ENCODE data around the gene STX7. TPM values are rescaled to one million over a fixed set of nuclear protein-coding genes. Genes with fewer than 3 reads are reported as not detected.

Gene STX7
- total RNA-seq, 1 donor from 2014 or later = 33.5 TPM

DNA sequence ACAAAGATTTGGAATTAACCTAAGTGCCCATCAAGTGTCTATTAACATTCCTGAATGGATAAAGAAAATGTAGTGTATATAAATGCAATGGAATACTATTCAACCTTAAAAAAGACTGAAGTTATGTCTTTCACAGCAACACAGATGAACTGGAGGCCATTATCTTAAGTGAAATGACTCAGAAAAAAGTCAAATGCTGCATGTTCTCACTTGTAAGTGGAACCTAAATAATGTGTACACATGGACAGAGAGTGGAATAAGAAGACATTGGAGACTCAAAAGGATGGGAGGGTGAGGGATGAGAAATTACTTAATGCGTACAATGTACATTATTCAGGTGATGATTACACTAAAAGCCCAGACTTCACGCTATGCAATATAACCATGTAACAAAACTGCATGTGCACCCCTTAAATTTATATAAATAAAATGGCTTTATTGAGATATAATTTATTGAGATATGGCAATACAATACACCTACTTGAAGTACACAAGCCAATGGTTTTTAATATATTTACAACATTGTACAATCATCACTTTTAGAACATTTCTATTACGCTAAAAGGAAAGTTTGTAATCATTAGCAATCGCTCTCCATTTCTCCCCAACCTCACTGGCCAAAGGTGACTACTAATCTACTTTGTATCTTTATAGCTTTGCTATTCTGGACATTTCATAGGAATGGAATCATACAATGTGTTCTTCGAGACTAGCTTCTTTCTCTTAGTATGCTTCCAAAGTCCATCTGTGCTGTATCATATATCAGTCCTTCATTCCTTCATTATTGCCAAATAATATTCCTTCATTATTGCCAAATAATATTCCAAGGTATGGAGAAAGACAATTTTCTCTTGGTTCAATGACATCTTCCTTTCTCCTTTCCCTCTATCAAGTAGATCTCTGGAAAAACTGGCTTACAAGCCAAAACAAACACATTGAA lies 5.8 kb downstream of the STX7 start:
- DNase-seq (ENCODE audit: low spot score) = no peak

DNA sequence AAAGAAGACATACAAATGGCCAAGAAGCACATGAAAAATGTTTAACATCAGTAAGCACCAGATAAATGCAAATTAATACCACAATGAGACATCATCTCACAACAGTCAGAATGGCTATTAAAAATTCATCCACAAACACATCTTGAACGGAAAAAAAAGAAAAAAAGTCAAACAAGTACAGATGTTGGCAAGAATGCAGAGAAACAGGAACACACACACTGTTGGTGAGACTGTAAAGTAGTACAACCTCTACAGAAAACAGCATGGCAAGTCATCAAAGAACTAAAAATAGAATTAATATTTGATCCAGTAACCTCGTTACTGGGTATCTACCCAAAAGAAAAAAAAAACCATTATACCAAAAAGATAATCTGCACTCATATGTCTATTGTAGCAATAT lies 6.5 kb downstream of the STX7 start:
- DNase-seq (ENCODE audit: low spot score) = no peak

DNA sequence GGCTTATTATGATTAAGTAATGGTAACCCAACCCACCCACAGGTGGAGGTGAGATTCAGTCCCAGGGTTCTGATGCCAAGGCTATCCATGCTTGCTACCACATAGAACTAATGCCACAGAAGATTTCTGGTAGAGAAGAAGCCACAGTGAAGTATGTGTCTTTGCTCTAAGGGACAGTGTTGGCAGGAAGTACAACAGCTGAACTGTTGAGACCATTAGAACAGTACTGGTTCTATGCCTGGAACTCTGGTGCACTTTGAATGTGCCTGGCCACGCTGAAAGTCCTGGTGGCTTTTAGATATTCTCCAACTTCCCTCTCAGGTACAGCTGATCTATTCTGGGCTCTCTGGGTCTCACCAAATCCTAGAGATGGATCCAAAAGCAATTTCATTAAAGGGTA lies 7.8 kb downstream of the STX7 start:
- no peak for DNase-seq (ENCODE audit: low spot score)

DNA sequence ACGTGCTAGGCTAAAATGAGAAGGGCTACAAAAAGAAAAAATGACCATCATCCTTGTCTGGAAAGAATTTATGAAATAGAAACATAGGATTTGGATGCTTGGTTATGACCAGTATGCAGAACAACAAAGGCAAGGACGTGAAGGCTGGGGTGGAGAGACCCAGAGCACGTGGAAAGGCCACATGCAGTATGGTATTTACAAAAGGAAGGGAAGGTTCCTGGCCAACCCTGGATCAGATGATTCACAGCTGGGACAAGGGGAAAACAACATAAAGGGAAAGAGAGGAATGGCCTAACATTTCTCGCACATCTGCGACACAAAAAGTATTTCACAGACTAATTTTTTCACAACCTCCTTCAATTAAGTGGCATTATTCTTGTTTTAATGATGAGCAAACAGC lies 8.2 kb downstream of the STX7 start:
- DNase-seq (ENCODE audit: low spot score) = no peak

DNA sequence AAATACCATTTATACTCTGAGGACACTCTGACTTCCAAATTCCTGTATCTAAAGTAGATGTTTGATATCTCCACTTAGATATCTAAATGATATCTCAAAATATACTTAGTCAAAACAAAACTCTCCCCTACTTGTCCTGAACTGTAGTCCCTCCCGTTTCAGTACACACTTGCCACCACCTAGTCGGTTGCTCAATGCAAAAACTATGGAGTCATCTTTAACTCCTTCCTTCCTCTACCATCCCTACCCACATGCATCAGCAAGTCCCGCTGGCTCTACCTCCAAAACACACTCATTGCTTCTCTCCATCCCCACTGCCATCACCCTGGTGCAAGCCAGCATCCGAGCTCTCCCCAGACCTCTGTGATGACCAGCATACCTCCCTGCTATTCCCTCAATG lies 13.2 kb downstream of the STX7 start:
- DNase-seq (ENCODE audit: low spot score) = no peak

DNA sequence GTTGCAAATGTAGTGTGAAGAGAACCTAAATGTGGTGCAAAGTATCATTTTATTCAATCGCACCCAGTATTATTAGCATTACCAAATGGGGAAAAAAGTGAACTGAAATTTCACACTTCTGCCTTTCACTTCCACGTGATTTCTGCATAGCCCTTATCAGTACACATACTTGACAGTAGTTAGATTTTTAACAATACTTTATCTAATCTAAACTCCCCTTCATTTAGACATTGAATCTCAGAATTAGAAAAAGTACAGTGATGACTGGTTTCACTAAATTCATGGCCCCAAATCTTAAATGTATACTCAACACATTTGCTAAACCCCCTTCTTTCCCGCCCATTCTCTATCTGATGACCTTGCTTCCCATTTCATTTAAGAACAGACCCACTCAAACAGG lies 14.3 kb downstream of the STX7 start:
- DNase-seq (ENCODE audit: low spot score) = no peak

DNA sequence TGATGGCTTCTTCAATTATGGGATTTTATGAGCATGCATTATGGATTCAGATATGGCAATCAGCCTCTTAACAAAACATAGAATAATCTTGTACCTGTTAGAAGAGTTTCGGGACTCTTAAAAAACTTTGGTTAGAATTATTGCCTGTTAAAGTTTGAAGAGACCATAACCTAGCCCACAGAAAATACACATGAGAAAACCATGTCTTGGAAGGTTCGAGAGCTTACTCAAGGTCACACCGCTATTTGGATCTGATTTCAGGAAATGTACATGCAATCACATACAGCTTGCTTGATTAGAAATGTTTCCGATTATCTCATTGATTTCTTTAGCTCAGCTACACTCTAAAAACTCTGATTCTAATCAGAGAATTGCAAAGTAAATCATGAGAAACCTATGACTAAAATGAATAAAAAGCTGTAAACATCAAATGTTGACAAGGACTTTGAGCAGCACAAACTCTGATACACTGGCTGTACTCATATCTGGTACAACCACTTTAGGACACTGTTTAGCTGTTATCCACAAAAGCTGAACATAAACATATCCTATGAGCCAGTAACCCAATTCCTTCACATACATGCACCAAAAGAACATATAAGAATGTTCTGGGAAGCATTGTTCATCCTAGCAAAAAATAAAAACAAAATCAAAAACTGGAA lies 16.3 kb downstream of the STX7 start:
- DNase-seq (ENCODE audit: low spot score) = no peak

DNA sequence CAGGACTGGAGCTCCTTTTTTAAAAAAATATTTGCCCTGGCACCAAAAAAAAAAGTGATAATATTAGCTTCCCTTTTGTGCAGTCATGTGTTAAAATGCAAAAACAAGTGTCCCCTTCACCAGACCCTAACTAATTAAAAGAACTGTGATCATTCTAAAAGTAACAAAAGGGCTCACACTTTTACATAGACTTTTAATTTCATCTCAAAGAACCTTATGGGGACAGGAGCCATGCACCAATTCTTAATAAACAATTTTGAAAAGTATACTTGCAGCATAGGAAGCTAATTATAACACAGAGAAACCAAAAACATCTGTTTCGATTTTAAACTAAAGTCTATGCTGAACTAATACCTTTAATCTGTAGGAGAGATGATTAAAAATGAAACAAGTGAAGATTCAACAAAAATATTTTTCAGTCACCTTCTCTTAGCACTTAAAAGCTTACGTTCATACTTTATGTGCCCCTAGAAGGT lies 17.3 kb downstream of the STX7 start:
- DNase-seq (ENCODE audit: low spot score) = no peak

DNA sequence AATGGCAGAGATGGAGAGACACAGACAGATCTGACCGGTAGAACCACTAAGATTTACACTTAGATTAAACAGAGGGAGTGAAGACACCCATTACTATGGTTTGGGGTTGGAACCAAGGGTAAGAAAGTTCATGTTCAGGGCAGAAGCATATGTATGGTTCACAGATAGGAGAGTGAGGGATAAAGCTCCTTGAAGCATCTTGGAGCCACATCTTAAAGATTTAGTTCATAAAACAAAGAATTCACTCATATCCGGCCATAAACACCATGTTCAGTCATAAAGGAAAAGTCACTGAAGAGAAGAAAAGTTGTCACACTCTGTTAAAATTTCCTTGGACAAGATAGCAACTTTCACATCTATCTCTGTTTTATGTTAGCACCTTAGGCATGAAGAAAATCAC lies 18.0 kb downstream of the STX7 start:
- DNase-seq (ENCODE audit: low spot score) = no peak

DNA sequence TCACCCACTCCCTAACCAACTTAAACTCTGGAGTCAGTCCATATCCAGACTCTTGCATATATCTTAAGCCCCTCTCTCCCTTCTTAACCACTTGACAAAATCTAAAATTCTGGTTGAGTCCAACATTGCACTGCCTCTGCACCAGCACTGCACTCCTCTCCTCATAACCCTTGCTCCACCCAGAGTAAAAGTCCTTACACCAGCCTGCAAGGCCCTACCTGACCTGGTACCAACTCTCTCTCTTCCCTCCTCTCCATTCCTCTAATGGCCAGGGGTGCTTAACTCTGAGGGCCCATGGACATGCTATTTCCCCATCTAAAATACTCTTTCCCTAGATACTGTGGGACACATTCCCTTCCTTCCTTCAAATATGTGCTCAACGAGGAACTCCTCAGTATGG lies 21.0 kb downstream of the STX7 start:
- DNase-seq (ENCODE audit: low spot score) = no peak

DNA sequence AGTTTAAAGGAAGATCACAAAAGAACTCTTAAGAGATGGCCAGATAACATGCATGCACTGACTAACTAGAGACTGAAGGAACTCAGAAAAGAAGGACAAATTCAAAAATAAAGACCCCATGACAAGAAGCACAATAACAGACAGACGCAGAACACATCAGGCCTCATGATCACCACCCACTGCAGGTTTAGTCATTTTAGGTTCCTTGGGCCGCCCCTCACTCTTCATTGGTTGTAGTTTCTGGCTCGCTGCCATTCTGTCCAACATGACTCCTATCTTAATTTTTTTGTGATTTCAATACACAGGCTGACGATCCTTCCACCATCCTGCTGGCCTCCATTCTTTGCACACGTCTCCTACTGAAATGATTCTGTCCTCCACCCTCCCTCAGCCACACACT lies 21.6 kb downstream of the STX7 start:
- DNase-seq (ENCODE audit: low spot score) = no peak

DNA sequence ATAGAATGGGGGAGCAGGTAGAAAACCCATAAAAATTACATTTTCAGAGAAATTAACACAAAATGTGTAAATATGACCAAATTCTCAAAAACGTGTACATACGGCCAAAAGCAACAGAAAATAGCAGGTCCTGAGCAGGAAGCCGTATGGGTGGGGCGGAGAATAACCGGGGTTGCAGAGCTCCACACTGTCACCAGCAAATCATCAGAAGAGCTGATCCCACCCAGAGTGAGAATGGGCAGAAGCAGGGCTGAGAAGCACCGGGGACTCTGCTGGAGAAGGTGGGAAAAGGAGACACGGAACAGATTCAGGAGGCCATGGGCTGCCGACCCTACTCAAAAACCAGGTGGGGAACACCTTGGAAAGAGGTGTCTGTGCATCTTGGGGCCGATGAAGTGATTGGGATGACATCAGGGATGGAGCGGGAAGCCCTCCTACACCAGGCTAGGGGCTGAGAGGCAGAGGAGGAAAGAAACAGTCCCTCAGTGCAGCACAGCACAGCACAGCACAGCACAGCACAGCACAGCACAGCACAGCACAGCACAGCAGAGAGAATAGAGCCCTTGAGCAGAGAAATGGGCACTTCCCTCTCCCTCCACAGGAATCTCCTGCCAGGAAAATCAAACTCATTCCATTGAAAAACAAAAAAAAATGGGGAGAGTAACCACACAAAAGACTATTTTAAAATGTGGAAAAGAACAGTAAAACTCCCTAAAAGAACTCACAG lies 22.3 kb downstream of the STX7 start:
- no peak for DNase-seq (ENCODE audit: low spot score)

DNA sequence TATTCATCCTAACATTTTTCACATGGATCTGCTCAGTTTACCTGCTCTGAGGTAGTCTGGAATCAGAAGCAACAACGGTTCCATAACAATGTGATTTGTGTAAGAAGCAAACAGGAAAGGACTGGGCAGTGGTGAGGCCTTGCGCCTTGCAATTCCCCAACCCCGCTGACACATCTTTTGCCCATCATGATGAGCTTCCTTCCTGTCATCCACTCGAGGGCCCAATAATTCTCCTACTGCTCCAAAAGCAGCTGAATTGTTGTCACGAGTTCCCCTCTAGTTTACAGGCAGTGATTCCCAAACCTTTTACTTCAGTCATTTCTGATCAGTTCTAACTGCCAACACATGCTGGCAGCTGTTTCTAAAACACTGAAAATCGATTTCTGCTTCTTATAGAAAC lies 22.9 kb downstream of the STX7 start:
- DNase-seq (ENCODE audit: low spot score) = no peak

DNA sequence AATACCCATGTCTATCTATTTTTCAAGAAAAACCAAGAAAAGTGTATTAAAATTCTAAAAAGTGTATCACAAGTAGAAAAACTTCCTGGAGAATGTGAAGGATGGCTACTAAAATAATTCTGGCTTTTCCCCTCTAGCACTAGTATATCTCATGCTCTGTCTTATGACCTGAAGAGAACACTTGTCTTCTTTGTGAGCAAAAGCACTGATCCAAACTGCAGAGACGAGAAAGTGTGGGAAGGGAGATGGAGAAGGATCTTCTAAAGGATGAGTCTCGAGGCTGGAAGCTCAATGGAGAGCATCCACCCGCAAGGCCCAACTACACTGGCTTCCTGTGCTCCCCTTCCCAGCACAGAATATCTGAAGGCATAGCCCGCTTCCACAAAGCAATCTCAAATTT lies 23.5 kb downstream of the STX7 start:
- no peak for DNase-seq (ENCODE audit: low spot score)

DNA sequence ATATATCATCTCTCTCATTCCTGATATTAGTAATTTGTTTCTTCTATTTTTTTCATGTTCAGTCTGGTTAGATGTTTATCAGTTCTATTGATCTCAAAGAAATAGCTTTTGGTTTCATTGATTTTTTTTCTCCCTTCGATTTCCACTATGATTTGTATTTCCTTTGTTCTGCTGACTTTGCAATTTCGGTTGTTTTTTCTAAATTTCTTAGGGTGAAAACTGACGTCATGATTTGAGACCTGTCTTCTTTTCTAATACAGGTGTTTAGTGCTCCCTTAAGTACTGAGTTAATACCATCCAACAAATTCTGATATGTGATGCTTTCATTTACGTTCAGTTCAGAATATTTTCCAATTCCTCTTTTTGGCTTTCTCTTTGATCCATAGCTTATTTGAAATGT lies 25.2 kb downstream of the STX7 start:
- no peak for DNase-seq (ENCODE audit: low spot score)

DNA sequence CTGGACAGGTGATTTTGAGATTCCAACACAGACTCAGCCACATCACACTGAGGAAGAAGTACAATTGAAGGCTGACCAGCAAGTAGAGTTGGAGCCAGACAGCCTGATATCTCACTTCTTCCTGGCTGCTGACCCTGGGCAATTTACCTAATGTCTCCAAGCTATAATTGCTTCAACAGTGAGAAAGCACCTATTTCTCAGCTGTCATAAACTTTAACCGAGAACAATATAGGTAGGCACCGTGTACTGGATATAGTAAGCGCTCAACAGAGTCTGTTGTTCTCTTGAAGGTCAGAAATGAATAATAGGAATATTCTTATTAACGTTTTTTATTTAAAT lies 28.3 kb downstream of the STX7 start:
- no peak for DNase-seq (ENCODE audit: low spot score)

DNA sequence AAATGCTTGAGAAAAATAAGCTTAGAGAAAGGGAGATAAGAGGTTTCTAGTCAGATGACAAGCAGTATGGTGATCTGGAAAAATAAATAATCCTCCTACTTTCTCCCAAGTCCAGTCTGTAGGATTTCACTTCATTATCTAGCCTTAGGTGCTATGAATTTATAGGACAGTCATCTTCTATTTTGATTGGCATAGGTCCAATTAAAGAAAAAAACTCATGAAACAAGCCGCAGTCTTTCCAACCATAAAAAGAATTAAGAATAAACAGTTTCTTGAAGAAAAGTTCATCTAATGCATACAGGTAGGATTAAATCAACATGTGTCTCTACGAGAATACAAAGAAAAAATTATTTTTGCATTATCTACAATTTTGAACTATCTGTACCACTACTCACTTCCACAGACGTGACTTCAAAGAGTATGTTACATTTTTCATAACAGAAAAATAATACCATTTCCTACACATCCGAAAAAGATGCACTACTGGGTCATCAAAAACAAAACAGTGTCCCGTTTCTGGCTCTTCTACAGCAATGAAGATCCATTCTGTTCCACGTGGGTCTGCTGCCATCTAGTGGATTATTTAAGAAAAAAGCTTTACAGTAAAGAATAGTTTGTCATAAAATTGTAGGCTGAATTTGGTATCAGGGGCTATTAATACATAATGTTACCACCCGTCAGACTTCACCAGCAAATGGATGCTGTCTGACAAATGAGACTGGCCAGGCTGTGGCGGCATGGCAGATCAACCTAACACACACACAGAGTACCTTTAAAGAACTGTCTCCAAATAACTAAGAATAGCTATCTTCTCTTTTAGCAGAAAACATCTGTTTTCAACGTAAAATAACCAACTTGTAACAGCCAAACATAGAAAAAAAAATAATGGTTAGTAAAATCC lies 28.9 kb downstream of the STX7 start:
- peak; percentile 76 for DNase-seq (ENCODE audit: low spot score)

DNA sequence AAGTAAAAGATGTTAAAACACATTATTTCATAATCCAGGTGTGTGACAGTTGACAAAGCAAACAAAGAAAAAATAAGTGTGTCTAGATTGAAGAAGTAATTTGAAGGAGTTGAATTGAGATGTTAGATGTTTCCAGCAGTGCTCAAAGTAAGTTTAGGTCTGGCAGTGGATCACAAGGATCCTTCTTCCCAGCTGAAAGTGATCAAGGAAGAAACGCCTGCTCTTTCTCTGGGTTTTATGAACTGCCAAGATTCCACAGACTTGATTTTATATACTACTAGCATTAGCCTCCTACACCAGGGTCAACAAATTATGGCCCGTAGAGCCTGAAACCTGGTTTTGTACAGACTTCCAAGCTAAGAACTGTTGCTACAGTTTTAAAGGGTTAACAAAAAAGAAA lies 30.3 kb downstream of the STX7 start:
- peak; percentile 79 for DNase-seq (ENCODE audit: low spot score)

DNA sequence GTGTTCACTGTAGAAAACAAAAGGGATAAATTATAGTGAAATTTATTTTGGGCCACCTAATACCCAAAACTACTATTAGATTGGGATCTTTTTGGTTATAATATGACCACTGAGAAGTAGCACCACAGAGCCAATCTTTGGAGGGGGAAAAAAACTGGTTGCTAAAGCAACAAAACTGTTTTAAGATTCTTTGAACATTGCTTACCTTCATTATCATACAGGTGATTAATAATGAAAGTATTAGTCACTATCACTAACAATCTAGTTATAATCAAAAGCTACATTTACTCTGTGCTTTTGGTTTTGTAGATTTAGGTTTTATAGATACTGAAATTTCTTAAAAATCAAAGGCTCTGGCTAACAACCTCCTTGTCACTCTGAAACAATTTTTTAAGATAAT lies 31.7 kb downstream of the STX7 start:
- DNase-seq (ENCODE audit: low spot score) = no peak

DNA sequence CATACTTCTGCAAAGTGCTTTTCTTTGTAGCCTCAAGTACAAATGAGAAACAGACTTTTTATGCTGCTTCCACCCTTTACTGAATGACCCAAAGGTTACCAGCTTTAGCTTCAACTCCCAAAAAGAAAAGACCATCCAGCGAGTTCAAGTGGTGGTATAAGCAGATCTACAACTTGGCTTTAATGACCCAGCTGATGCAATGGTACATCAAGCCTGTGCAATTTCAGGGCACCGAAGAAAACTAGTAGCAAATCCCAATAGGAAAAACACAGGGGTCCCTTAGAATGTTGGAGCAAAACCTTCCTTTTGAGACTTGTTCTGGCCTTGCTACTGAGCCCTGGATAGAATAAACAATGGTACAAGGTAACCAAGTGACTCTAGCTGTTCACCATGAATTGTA lies 33.8 kb downstream of the STX7 start:
- no peak for DNase-seq (ENCODE audit: low spot score)

DNA sequence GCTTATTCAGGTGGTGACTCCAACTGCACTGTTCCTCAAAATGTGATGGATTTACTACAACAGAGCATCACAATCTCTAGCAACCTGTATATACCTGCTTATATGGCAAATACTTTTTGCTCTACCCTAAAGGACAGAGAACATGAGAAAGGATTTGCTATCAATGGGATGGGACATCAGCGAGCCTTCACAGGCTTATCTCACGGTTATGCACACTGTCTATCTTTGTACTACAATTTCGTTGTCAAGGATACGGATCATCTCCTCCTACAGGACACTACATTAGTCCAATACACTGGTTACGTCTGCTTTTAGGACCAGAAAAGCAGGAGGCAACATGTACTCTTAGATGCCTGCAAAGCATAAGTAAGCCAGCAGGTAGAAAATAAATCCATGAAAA lies 34.2 kb downstream of the STX7 start:
- DNase-seq (ENCODE audit: low spot score) = no peak

DNA sequence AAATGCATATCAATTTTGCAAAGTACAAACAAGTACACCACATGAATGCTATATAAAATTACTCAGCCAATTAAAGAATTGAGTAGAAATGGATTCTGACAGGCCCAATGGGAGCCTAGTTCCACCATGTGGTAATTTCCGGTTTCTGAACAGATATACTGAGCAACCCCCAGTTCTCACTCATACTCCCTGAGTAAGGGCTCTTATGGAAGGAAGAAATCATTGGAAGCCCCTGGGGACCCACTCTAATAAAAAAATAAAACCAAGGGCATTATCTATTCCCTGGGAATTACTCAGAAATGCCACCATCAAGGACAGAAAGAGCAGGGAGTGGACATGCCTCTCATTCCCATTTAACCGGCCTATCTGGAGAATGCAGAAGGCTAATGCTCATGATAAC lies 34.6 kb downstream of the STX7 start:
- DNase-seq (ENCODE audit: low spot score) = no peak
